ENCODE data around the gene CD6.
A peak's percentile ranks its signal among the peaks of the same experiment; 100 is the strongest.
"Not testable (repeated sequence)": the region's sequence is repeated elsewhere in the genome, so short reads cannot be mapped to it uniquely, and the experiment has no call there.

Gene CD6

GRCh38 chr11:60955571-60955970 is 15.9 kb upstream of the CD6 start:
- no peak for DNase-seq

GRCh38 chr11:60957188-60957587 is 14.3 kb upstream of the CD6 start:
- no peak for DNase-seq

GRCh38 chr11:60959431-60959830 is 12.0 kb upstream of the CD6 start:
- DNase-seq: no peak

DNA sequence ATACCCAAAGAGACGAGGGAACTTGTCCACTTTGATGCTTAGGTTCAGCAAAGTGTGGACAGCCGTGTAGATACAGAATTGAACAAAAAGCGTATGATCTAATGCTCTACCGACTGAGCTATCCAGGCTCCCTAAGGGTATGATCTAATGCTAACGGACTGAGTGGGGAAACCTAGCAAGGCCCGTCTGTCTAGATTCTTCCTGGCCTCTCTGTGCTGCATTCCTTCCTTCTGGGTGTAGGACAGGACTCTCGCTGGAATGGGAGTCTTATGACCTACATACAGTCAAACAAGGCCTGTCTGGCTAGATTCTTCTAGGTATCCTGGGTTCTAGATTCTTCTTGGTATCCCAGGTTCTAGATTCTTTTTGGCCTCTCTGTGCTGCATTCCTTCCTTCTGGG is 11.1 kb upstream of the CD6 start:
- DNase-seq: no peak

GRCh38 chr11:60964801-60965200 is 6.7 kb upstream of the CD6 start:
- no peak for DNase-seq

DNA sequence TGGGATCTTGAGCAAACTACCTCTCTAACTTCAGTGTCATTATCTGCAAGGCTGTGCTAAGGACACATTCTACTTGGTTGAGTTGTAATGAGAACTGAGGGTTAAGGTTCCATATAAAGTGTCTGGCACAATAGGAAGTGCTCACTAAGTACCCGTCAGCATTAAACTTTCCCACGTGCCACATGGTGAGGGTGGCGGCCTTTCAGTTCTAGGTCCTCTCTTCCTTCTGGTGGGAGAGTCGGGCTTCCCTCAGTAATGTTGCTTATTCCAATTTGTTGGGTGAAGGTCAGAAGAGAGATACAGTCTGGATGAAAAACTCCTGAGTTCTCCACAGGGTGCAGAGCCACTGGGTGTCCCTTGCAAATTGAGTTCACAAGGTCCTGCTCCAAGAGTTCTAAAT is 4.6 kb upstream of the CD6 start:
- DNase-seq: peak; percentile 35

GRCh38 chr11:60968223-60968622 is 3.3 kb upstream of the CD6 start:
- DNase-seq: no peak

- DNase-seq: peak; percentile 70
Measured at GRCh38 chr11:60970369-60970774, 1.1 kb upstream of the CD6 start.

DNA sequence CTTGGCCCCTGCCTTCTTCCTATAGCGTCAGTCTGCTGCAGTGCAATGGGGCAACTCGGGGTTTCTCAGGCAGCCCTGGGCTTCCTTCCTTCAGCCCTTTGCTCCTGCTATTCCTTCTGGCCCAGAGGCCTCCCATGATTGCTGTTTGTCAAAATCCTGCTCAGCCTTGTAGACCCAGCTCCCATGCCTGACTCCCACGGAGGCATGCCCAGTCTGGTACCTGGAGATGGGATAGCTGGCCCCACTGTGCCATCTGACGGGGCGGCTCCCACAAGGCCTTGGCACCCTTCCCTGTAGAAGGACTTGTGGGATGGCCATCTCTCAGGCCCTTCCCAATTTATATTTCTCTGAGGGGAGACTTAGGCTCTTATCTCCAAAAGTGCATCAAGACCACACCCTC is 590 bp upstream of the CD6 start:
- no peak for DNase-seq

DNA sequence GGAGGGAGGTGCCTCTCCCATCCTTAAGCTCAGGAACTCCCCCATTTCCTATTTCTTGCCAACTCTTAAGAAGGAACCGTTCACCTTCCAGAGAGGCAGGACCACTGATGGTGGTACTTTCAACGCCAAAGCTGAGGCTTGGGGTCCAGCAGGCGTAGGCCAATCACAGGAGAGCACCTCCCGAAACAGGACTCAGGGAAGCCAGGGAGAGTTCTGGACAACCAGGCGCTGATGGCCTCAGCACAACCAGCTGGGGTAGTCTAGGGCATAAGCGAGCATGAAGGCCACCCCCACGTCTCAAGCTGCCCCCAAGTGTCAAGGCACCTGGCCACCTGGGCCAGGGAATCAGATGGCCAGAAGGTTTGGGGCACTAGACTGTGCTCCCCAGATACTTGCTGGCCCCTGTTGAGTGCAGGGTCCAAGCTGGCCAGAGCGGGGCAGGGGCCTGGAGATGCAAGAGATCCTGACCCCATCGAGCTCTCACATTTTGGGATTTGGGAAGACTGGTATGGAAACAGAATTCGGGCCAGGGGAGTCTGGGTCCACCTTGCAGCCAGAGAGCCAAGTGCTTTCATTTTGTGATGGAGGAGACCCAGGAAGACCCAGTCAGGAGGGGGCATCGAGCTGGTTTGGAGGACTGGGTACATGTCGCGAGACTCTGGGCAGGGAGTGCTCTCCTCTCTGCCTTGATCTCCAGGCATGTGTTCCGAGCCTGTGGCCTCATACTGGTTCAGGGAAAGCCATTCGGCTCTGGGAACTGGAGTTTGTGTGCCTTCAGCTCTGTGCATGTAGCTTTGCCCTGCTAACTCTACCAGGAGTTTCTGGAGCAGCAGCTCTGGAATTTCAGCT is 926 bp downstream of the CD6 start:
- no peak for DNase-seq

GRCh38 chr11:60973699-60974098 is 2.2 kb downstream of the CD6 start:
- no peak for DNase-seq

DNA sequence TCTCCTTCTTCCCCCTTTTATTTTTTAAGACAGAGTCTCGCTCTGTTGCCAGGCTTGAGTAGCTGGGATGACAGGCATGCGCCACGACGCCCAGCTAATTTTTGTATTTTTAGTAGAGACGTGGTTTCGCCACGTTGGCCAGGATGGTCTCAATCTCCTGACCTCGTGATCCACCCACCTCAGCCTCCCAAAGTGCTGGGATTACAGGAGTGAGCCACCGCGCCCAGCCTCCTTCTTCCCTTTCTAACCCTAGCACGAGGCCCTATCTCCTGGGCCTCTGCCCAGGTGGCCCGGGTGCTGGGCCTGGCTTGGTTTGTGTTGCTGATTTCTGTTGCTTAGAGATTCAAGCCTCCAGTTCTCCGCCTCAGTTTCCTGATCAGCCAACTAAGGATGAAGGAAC is 2.8 kb downstream of the CD6 start:
- DNase-seq: not testable (repeated sequence)

DNA sequence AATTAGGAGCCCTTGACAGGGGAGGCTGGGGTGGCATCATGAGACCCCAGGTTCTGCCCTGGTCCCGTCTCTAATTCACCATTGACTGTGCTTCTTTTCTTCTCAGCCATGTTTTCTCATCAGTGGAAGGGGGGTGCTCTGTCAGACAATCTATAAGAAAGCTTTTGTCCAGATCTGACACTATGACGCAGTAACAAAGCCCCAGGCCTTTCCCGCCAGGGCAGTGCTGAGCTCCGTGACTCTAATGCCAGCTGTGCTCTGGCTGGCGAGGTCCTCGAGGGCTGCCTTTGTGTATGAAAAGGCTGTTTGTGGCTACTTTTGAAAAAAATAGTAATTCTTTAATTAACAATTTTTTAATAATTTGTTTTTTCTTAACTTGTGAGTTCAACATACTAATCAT is 3.2 kb downstream of the CD6 start:
- no peak for DNase-seq

DNA sequence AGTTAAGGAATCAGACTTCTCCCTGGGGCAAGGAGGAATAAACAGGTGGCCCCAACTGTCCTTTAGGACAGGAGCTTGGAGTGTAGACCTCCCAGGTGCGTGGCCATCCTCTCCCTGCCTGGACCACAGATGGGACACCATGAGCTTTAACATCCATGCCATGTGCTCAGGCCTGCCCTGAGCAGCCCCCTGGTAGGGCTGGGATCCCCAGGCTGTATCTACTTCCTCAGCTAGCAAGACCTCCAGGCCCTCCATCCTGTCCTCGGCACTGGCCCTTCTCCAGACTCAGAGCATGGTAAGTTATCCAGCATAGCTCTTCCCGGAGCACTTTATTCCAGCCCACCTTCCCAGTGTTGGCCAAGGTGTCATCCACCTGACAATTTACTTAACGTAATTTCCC is 5.7 kb downstream of the CD6 start:
- DNase-seq: no peak

GRCh38 chr11:60977836-60978235 is 6.4 kb downstream of the CD6 start:
- no peak for DNase-seq

DNA sequence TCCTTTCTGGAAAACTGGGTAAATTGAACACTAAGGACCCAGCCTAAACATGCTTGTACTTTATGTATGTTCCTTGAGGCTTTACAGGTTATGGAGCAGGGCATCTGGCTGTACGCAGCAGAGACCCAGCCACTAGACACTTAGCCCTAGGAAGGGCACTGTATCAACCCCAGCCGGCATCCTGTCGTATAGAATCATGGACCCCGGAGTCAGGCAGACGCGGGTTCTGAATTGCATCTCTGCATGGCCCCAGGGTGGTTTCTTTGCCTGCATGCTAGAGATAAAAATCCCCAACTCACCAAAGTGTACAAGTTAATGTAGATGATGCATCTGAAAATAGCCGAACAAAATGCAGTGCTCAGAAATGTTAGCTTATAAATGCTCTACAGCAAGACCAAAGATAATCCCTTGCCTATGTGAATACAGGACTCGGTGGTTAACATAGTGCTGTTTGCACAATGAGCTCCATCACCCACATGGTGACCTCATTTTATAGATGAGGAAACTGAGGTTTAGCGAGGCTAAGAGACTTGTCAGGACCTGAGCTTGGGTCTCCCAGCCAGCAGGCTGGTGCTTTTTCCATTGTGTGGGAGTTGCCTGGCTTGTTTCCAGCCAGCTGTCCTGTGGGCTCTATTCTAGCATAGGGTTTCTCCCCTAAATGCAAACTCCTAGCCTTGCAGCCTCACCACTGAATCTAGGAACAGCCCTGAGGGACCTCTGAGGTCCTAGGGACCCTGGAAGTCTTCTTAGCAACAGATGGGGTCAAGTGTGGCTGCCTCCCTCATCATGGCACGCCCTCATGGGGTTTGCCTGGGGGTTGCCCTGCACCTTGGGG is 7.3 kb downstream of the CD6 start:
- DNase-seq: peak; percentile 87

DNA sequence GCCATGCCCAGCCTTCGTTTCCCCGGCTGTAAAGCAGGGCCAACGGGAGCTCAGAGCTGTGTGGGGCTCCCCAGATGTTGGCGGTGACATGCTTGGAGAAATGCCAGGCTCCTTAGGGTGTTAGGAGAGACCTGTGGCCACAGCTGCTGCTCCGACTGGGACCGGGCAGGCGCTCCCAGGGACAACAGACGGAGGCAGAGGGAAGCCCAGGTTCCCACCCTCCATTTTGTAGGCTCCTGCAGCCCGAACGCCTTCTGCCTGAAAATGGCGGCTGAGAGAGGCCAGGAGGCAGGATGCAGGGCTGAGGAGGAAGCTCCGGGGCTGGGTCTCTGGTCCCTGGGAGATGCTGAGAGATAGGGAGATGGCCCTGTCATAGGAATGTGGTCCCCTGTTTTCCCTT is 10.0 kb downstream of the CD6 start:
- DNase-seq: no peak

GRCh38 chr11:60982184-60982583 is 10.7 kb downstream of the CD6 start:
- DNase-seq: no peak

GRCh38 chr11:60984149-60984548 is 12.7 kb downstream of the CD6 start:
- no peak for DNase-seq

DNA sequence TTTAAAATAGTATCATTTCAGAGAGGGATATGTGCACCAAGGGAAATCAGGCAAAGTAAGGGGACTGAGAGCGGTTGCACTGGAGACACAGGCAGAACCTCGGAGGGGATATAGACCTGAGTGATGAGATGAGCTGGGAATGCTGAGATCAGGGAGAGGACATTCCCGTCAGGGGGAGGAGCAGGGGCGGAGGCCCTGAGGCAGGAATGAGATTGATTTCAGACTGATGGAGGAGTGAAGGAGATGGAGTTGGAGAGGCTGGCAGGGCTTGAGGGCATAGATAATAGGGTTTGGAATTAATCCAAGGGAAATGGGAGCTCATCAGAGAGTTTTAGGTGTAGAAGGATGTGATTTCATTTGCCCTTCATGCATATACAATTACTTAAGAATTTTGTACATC is 13.2 kb downstream of the CD6 start:
- DNase-seq: no peak

DNA sequence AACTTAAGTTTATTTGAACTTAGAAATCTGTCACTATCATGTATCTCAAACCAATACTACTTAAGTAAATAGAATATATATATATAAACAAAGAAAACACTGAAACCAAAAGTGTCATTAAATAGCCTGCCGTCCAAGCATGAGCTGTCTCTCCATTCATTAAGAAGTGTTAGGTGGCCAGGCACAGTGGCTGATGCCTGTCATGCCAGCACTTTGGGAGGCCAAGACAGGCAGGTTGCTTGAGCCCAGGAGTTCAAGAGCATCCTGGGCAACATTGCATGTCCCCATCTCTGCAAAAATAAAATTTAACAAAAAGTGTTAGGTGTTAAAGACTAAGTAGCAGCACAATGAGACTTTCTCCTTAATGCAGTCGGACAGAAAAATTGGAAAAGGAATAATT is 14.0 kb downstream of the CD6 start:
- DNase-seq: no peak

DNA sequence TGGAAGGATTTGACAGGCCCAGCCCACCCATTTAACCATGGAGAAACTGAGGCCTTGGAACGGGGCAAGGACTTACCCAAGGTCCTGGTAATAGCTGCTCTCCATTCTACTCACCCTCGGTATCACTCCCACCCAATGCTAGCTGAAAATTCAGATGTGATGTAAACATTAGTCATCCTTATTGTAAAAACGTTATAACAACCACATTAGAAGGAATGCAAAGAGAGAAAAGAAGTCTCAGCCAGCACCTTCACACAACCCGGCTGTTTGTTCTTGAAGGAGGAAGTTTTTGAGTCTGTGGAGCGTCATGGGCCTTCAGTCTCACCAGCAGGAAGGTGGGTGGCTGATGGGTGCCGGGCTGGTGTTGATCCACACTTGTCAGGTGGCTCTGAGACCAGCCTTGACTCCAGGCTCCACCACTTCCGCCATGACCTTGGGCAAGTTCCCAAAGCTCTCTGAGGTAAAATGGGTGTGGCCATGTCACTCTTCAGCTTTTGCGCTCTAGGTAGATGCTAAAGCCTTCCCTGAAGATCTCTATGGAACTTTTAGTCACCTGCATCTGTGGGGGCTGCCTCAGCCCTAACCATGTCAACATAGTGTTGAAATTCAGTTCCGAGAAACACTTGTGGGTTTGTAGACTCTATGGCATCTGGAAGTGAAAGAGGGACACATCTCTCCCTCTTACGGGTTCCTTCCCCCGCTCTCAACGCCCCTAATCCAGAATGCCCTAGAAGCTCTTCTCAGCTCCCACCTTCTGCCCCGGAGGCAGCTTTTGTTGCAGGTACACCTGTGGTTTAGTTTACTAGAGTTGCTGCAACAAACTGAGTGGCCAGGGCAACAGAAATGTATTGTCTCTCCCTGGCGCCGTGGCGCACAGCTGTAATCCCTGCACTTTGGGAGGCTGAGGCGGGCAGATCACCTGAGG is 14.8 kb downstream of the CD6 start:
- DNase-seq: peak; percentile 76
